Osteocyte (in vitro differentiated cells): ENCODE measurements around the gene PLCB2. TPM values are rescaled to one million over a fixed set of nuclear protein-coding genes. Genes with fewer than 3 reads are reported as not detected.

ENCODE experiments used
- DNase-seq: peaks from one replicate; pipeline ENCODE4 v3.0.0; 2021; ENCODE audit warnings: mixed read lengths; ENCODE audit not compliant: unreplicated experiment; ENCODE audit errors: extremely low spot score
- H3K27ac Mint-ChIP-seq: one replicate; pipeline ENCODE4 v1.8.0; 2021; ENCODE audit warnings: mild to moderate bottlenecking, mixed read lengths; ENCODE audit not compliant: unreplicated experiment
- H3K27me3 Mint-ChIP-seq: one replicate; pipeline ENCODE4 v1.8.0; 2021; ENCODE audit warnings: mixed read lengths; ENCODE audit not compliant: unreplicated experiment
- H3K36me3 Mint-ChIP-seq: one replicate; pipeline ENCODE4 v1.8.0; 2021; ENCODE audit warnings: mixed read lengths; ENCODE audit not compliant: unreplicated experiment
- H3K4me1 Mint-ChIP-seq: one replicate; pipeline ENCODE4 v1.8.0; 2021; ENCODE audit warnings: mixed read lengths; ENCODE audit not compliant: unreplicated experiment
- H3K4me3 Mint-ChIP-seq: one replicate; pipeline ENCODE4 v1.8.0; 2021; ENCODE audit warnings: mild to moderate bottlenecking, moderate library complexity, mixed read lengths; ENCODE audit not compliant: unreplicated experiment
- H3K9me3 Mint-ChIP-seq: one replicate; pipeline ENCODE4 v1.8.0; 2021; ENCODE audit warnings: mixed read lengths; ENCODE audit not compliant: unreplicated experiment
- CTCF ChIP-seq: fragments of 200-600 bp; sonication (generic); IDR thresholded peaks from 2 replicates; pipeline ENCODE4 v1.5.0; 2021; ENCODE audit warnings: antibody characterized with exemption, mild to moderate bottlenecking, moderate library complexity
- total RNA-seq: library from RNA; stranded (reverse); gene quantifications from 2 replicates; pipeline ENCODE4 v1.2.1, GENCODE V29; 2021

The PLCB2 gene
- total RNA-seq, 1 donor from 2014 or later = 0.40 TPM

GRCh38 chr15:40344217-40344616 lies 36.5 kb upstream of the PLCB2 start:
- TF ChIP-seq CTCF = no peak
- no peak overlapping the region for H3K4me3 Mint-ChIP-seq
- H3K27me3 Mint-ChIP-seq = no peaks in the 10 kb centered on the region
- no peak for DNase-seq
- no peaks in the 10 kb centered on the region for H3K36me3 Mint-ChIP-seq
- peak overlapping the region; percentile 98 for H3K27ac Mint-ChIP-seq
- H3K9me3 Mint-ChIP-seq = no peaks in the 10 kb centered on the region
- peaks cover 51% of the 10 kb centered on the region for H3K4me1 Mint-ChIP-seq

- no peaks in the 10 kb centered on the region for H3K9me3 Mint-ChIP-seq
- no peaks in the 10 kb centered on the region for H3K27me3 Mint-ChIP-seq
- no peaks in the 10 kb centered on the region for H3K36me3 Mint-ChIP-seq
- H3K27ac Mint-ChIP-seq = peak overlapping the region; percentile 98
- H3K4me1 Mint-ChIP-seq = peaks cover 58% of the 10 kb centered on the region
- no peak for TF ChIP-seq CTCF
- DNase-seq = no peak
- peak overlapping the region; percentile 2 for H3K4me3 Mint-ChIP-seq
These were observed 35.8 kb upstream of the PLCB2 start for GRCh38 chr15:40343512-40343911.

- peaks cover 66% of the 10 kb centered on the region for H3K4me1 Mint-ChIP-seq
- H3K4me3 Mint-ChIP-seq = no peak overlapping the region
- H3K27me3 Mint-ChIP-seq = no peaks in the 10 kb centered on the region
- H3K36me3 Mint-ChIP-seq = no peaks in the 10 kb centered on the region
- H3K27ac Mint-ChIP-seq = peak overlapping the region; percentile 98
- no peaks in the 10 kb centered on the region for H3K9me3 Mint-ChIP-seq
- TF ChIP-seq CTCF = no peak
- DNase-seq = no peak
These were observed 34.9 kb upstream of the PLCB2 start for GRCh38 chr15:40342416-40343320.

GRCh38 chr15:40340740-40341400 lies 33.1 kb upstream of the PLCB2 start, which contains the start of gene CCDC9B:
Gene CCDC9B (minus strand): TSS chr15:40340939. CDS start chr15:40340819, 120 bp downstream.
- Mint-ChIP-seq H3K36me3 (no peaks in the 10 kb centered on the region), H3K4me3 (peak within 1 kb of the TSS; percentile 68), H3K27me3 (no peaks in the 10 kb centered on the region), H3K9me3 (no peaks in the 10 kb centered on the region), H3K27ac (peak within 1 kb of the TSS; percentile 97), H3K4me1 (peaks cover 80% of the 10 kb centered on the region)
- no peak for TF ChIP-seq CTCF
- peak; percentile 96 for DNase-seq
